HG03175 (cell line): ENCODE data around the gene POLR1E.
"Not testable (repeated sequence)": the region's sequence is repeated elsewhere in the genome, so short reads cannot be mapped to it uniquely, and the experiment has no call there.

Source experiments
- ATAC-seq: cut with Tn5 transposase; IDR thresholded peaks from one replicate; pipeline ENCODE4 v1.9.1; 2021; ENCODE audit warnings: mild to moderate bottlenecking, moderate library complexity; ENCODE audit not compliant: unreplicated experiment

Gene POLR1E

DNA sequence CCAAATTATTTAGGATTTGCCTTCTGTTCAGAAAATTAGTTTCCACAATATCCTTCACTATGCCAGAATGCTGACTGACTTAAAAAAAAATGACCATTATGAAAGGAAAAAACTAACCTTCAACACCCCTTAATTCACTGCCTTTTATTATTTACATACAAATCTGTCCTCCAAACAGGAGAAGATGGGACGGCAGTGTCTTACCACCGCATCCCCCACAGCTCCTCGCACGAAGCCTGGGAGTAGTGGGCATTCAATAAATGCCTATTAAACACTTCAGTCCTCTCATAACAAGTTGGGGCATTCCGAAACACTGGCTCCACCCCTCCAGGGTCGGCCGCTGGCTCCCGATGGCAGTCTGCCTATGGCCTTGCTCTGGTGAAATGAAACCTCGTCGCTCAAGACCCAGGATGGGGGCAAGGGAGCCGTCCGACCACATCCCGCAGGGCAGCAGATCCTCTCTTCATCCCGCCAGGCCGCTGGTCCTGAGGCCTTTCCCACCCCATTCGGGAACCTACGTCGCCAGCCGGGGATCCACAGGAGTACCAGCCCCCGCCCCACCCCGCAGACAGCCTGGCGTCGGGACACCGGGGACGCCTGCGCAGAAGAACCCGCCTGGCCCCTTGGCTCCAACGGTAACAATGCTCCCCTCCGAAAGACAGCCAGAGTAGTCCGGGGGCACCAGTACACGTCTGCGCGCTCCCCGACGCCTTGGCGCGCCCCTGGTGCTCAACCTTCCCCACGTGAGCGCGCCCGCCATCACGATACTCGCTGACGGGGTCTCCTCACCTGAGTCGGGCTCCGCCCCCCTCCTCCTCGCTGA is 21.1 kb upstream of the POLR1E start:
- ATAC-seq, result peak; percentile 41

DNA sequence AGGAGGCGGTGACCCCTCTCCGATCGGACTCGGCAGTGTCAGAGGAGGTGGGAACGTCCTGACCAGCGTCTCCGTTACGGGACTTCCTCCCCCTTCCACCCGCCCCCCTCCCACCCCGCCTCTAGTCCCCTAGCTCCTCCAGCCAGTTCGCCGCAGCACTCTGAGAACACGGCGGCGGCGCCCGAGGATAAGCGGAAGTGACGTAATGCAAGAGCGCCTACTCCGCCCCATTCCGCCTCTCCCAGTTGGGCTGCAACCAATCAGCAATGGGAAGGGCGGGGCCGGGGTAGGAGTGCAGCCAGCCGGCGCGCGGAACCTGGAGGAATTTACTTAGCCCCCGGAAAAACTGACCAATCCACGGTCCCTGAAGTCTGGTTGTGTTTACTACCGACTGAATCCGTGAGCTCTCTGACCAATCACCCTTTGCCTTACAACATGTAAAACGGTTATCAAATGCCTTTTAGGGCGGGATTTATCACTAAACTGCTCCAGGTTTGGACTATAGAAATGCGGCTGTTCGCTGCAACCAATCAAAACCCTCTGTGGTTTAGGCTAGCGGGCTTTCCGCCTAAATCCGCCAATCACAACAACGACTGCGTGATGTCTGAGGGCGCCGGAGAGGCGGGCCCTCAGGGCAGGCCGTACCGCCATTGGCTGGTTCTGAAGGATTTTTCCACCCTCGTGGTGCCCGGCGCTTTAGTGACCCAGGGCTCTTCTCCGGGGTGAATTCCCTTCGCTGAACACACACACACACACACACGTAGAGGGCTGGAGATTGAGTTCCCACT is 20.3 kb upstream of the POLR1E start, which contains the start of gene ZBTB5:
TSS of gene ZBTB5 (minus strand) at position 202 of the 788 bp plus-strand sequence. CDS start 22,899 bp downstream, outside the sequence.
- ATAC-seq, result peak; percentile 77

DNA sequence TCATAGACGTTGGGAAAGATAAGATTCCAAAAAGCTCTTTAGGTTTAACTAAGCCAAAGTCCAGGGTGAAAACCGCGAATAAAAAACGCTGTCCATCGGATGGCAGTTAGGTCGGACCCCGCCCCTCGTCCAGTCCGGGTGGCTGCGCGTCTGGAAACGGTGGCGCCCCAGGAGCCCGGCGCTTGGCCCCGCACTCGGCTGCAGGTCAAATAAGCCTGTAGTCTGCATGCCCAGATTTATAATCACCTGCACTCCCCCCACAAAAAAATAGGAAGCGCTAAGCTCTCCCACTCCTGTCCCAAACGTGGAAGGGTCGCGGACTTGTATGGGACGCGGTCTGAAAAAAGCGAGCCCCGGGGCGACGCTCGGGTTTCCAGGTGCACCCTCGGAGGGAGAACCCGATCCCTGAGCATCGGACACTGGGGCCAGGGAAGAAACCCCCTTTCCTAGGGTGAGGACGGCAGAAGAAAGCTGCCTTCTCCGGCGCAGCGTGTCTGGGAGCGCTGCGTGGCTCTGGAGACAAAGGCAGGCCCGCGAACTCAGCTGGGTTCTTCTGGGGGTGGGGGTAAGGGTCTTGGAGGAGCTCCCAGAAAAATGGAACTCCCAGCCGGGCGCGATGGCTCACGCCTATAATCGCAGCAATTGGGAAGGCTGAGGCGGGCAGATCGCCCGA is 19.6 kb upstream of the POLR1E start:
- no peak for ATAC-seq

DNA sequence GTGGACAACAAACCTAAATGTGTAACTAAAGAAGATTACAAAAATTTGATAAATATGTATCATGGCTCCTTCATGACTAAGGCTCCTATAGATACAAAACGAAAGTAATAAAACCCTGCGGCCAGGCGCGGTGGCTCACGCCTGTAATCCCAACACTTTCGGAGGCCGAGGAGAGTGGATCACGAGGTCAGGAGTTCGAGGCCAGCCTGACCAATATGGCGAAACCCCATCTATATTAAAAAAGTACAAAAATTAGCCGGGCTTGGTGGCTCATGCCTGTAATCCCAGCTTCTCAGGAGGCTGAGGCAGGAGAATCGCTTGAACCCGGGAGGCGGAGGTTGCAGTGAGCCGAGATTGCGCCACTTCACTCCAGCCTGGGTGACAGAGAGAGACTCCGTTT is 18.2 kb upstream of the POLR1E start:
- not testable (repeated sequence) for ATAC-seq

DNA sequence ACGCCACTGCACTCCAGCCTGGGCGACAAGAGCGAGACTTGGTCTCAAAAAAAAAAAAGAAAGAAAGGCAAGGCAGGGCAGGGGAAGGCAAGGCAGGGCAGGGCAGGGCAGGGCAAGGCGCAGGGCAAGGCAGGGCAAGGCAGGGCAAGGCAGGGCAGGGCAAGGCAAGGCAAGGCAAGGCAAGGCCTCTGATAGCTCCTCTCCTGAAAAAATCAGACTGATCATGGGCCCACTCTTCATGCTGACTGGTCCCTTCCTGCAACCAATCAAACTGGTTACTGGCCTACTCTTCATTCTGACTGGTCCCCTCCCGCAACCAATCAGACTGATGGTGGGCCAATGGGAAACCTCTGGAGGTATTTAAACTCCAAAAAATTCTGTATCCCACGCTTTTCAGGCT is 17.1 kb upstream of the POLR1E start:
- no peak for ATAC-seq

DNA sequence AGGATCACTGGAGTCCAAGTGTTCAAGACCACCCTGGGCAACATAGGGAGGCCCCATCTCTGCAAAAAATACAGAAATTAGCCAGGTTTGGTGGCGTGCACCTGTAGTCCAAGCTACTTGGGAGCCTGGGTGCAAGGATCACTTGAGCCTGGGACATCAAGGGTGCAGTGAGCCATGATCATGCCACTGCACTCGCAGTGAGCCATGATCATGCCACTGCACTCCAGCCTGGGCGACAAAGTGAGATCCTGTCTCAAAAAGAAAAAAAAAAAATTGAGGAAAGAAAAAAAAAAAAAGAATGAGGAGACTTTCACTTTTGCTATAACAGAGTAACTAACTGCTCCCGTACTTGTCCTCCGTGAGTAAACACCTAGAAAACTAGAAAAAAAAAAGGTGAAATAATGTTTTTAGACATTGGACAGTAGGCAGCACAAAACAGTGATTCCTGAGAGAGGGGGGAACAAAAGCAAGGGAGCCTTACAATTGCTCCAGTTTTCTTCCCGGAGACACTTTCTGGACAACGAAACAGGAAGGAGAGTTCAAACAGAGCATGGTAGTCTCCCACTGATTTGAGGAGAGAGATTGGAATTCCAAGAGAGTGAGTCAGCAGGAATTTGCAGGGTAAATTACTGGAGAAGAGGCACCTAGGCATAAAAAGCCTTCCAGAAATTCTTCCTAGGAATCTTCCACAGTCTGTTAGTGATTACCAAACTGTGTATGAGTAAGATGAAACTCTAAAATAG is 13.6 kb upstream of the POLR1E start:
- no peak for ATAC-seq

DNA sequence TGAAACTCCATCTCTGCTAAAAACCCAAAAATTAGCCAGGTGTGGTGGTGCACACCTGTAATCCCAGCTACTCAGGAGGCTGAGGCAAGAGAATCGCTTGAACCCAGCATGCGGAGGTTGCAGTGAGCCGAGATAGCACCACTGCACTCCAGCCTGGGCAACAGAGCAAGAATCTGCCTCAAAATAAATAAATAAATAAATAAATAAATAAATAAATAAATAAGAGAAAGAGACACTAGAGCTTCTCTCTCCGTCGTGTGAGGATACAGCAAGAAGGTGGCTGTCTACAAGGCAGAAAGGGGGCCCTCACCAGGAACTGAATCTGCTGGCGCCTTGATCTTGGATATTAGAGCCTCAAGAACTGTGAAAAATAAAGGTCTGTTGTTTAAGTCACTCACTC is 11.8 kb upstream of the POLR1E start:
- ATAC-seq, result not testable (repeated sequence)

DNA sequence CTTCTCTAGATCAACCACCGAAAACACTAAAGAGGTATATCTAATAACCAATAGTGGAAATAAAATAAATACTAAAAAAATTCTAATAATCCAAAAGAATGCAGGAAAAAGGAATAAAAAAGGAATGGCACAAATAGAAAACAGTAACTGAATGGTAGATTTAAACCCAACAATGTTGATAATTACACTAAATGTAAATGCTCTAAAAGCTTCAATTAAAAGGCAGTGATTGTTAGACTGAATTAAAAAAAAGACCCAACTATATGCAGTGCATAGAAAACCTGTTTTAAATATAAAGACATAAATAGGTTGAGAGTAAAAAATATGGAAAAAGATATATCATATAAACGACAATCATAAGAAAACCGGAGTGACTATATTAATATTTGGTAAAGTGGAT is 11.3 kb upstream of the POLR1E start:
- ATAC-seq, result no peak

DNA sequence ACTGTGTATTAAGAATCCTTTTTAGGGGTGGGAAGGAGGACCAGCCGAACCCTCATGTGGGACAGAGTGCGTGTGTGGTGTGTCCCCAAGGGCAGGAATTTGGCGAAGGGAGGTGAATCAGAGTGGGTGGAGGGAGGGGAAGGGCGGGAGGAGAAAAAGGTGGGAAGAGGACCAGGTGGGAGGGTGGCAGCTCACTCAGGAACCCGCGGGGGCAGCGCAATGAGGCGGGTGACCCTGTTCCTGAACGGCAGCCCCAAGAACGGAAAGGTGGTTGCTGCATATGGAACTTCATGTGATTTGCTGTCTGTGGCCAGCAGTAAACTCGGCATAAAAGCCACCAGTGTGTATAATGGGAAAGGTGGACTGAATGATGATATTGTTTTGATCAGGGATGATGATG is 8.8 kb upstream of the POLR1E start:
- no peak for ATAC-seq

DNA sequence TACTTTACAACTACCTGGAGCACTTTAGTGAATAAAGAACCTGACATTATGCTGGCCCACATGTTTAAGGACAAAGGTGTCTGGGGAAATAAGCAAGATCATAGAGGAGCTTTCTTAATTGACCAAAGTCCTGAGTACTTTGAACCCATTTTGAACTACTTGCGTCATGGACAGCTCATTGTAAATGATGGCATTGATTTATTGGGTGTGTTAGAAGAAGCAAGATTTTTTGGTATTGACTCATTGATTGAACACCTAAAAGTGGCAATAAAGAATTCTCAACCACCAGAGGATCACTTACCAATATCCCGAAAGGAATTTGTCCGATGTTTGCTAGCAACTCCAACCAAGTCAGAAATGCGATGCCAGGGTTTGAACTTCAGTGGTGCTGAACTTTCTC is 8.3 kb upstream of the POLR1E start:
- not testable (repeated sequence) for ATAC-seq

DNA sequence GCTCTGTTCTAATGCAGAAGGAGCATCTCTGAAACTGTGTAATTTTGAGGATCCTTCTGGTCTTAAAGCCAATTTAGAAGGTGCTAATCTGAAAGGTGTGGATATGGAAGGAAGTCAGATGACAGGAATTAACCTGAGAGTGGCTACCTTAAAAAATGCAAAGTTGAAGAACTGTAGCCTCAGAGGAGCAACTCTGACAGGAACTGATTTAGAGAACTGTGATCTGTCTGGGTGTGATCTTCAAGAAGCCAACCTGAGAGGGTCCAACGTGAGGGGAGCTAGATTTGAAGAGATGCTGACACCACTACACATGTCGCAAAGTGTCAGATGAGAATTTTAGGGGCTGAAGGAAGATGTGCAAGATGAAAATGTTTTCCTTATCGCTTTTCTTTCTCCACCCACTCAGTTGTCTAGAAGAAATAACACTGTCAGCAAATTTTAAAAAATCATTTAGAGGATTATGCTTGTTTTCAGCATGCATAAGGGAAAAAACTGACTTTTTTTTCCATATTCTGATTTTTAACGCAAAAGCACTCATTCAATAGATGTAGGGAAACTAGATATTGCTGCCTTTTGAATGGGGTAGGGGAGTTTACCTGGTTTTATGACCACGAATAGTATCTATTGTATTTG is 7.6 kb upstream of the POLR1E start:
- not testable (repeated sequence) for ATAC-seq

DNA sequence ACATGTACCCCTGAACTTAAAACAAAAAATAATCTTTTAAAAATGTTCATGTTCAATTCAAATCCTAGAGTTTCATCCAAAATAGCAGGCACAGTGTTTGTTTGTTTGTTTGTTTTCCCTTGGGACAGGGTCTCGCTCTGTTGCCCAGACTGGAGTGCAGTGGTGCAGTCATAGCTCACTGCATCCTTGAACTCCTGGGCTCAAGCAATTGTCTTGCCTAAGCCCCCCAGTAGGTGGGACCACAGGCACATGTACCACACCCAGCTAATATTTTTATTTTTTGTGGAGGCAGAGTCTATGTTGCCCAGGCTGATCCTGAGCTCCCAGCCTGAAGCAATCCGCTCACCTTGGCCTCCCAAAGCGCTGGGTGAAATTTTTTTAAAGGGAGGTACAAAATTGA is 5.0 kb upstream of the POLR1E start:
- ATAC-seq, result no peak

DNA sequence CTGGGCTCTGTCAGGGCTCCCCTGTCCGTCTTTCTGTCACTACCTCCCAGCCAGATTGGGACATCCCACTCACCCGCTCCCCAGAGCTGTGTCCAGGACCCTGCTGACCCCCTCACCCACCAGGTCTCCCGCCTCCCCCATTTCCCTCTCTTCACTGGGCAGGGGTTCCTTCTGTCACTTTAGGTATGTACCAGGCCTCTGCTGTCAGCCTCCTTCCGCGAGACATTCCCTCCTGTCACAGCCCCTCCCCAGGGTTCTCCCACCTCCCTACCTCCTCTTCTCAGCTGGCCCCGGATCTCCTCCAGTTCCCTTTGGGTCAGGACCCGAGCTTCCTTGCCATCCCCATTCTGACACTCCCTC is 488 bp downstream of the POLR1E start:
- ATAC-seq, result no peak

DNA sequence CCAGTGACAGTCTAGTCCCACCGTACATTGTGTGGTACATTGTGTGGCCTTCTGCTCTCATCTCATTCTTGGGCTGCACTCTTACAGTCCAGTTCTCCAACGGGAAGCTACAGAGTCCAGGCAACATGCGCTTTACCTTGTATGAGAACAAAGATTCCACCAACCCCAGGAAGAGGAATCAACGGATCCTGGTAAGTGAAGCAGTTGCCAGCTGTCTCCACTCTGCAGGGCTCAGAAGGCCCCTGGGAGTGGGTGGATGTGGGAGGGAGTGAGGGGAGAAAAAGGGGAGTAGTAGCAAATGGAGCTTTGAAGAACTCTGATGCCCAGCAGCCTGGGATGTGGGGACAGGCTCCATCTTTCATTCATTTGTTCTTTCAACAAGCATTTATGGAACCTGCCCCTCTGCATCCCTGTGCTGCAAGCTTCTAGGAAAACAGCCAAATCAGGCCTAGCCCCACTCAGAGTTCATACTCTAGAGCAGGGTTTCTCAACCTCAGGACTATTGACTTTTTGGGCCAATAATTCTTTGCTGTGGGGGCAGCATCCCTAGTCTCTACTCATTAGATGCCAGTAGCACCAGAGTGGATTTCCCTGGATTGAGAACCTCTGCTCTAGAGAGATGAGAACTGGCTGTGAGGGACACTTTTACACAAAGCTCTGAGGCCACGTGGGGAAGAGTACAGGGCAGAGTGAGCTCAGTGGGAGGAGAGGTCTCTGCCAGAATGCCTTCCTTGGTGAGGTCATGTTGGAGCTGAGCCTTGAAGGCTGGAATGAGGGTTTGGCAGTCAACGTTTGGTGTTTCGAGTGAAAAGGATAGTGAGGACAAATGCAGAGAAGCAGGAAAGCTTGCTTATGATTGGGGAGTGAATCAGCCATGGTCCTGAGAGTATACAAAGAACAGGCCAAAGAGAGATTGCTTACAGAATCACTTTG is 1.1 kb downstream of the POLR1E start:
- ATAC-seq, result no peak

DNA sequence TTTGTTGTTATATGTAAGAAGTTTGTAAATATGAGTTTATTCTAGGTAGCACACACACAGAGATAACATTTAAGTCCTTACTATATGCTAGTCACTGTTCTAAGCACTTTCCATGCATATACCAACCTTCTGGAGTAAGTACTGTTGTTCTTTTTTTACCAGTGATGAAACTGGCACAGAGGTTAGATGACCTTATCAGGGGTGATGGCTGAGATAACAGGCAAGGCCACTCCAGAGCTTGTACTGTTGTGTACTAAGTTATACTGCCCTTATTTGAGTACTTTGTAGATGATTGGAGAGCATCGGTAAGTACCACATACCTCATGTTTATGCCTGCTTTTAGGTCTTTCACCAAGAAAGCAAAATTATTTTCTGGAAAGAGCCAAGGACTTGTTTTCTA is 6.2 kb downstream of the POLR1E start:
- no peak for ATAC-seq

DNA sequence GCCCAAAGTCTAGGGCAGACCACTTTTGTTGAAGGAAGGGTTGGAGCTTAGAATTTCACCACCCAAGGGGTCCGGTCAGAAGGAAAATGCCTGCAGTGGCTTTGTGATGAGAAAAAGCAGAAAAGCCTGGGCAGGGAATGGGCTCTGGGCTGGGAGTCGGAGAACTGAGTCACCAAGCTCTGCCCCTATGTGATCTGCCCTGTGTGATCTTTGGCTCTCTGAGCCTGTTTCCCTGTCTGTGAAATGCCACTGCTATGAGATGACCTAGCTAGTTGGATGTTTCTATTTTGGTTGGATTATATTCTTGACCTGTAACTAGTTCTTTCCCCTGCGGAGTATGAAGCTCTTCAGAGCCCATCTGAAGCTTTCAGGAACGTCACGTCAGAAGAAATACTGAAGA is 9.8 kb downstream of the POLR1E start:
- ATAC-seq, result no peak

DNA sequence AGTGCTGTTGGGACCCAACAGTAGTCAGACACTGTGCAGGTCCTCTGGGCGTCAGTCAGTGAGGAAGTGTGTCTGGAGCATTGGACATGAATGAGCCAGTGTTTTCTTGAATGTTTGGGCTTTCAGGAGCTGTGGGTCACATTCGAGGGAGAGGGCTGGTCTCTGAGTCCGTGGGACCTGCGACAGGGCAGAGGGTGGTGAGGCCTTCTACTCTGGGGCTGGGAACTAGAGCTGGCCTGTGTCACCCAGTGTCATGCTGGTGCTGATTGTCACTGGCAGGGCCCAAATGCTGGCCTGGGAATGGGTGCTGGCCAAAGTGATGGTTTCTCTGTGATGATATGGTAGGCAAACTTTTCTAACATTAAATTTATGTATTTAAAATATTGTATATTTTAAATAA is 10.3 kb downstream of the POLR1E start:
- no peak for ATAC-seq

DNA sequence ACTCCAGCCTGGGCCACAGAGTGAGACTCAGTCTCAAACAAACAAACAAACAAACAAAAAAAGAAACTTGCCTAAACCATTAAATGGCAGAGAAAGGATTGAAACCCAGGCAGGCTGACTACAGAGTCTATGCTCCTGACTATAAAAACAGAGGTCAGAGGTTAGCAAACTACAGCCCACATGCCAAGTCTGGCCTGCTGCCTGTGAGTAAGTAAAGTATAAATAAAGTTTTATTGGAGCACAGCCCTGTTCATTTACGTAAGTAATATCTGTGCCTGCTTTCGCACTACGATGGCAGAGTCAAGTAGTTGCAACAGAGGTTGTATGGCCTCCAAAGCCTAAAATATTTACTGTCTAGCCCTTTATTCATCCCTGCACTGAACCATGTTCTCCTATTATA is 11.6 kb downstream of the POLR1E start:
- no peak for ATAC-seq

DNA sequence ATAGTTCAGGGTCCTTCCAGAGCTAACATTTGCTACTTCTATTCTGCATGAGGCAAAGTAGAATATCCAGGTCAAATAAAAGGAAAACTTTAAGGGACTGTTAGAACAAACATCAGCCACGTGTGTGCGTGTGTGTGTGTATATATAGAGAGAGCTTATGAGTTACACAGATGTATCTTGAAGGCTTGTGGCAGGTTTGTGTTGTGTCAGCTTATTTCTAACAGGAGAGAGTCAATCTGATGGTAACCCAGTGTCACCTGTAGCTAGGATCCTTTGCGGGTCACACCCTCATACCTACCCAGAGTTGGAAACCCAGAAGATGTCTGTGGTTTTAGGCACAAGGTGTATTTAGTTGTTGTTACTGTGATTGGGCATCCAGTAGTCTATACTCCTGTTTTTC is 12.7 kb downstream of the POLR1E start:
- no peak for ATAC-seq
